Hepatocyte (in vitro differentiated cells): Measurements from ENCODE around the gene MLXIP. TPM values are rescaled to one million over a fixed set of nuclear protein-coding genes. Genes with fewer than 3 reads are reported as not detected.

Experiments
- DNase-seq: peaks from one replicate; pipeline ENCODE4 v3.0.0-alpha.2; 2016; ENCODE audit warnings: low spot score
- H2AFZ ChIP-seq: fragments of 200-600 bp; sonication (generic); 2 replicates; pipeline ENCODE4 v1.6.0; 2016; ENCODE audit warnings: antibody characterized with exemption, mild to moderate bottlenecking
- H3K27ac ChIP-seq: fragments of 200-600 bp; sonication (generic); 2 replicates; pipeline ENCODE4 v1.5.1; 2016; ENCODE audit warnings: mild to moderate bottlenecking
- H3K27me3 ChIP-seq: fragments of 200-600 bp; sonication (generic); 2 replicates; pipeline ENCODE4 v1.6.1; 2016
- H3K36me3 ChIP-seq: fragments of 200-600 bp; sonication (generic); replicated peaks from 2 replicates; pipeline ENCODE4 v1.5.1; 2016; ENCODE audit warnings: low read depth; ENCODE audit not compliant: insufficient read depth
- H3K4me1 ChIP-seq: fragments of 200-600 bp; sonication (generic); 2 replicates; pipeline ENCODE4 v1.5.1; 2016; ENCODE audit warnings: mild to moderate bottlenecking, moderate library complexity; ENCODE audit not compliant: insufficient read depth
- H3K4me2 ChIP-seq: fragments of 200-600 bp; sonication (generic); 2 replicates; pipeline ENCODE4 v1.6.0; 2016
- H3K4me3 ChIP-seq: fragments of 200-600 bp; sonication (generic); 2 replicates; pipeline ENCODE4 v1.5.1; 2016; ENCODE audit warnings: mild to moderate bottlenecking
- H3K79me2 ChIP-seq: fragments of 200-600 bp; sonication (generic); 2 replicates; pipeline ENCODE4 v1.6.0; 2017; ENCODE audit warnings: mild to moderate bottlenecking
- H3K9me2 ChIP-seq: fragments of 200-600 bp; sonication (generic); replicated peaks from 2 replicates; pipeline ENCODE4 v1.6.0; 2017; ENCODE audit warnings: mild to moderate bottlenecking; ENCODE audit not compliant: insufficient read depth
- H3K9me3 ChIP-seq: fragments of 200-600 bp; sonication (generic); 2 replicates; pipeline ENCODE4 v1.5.1; 2016; ENCODE audit warnings: low read depth, mild to moderate bottlenecking
- H4K20me1 ChIP-seq: fragments of 200-600 bp; sonication (generic); 2 replicates; pipeline ENCODE4 v1.6.0; 2016; ENCODE audit warnings: mild to moderate bottlenecking; ENCODE audit not compliant: insufficient read depth, poor library complexity, severe bottlenecking
- CTCF ChIP-seq: fragments of 200-600 bp; sonication (generic); IDR thresholded peaks from 2 replicates; pipeline ENCODE4 v1.5.1; 2016; ENCODE audit warnings: antibody characterized with exemption, mild to moderate bottlenecking; ENCODE audit not compliant: poor library complexity
- EZH2 ChIP-seq: fragments of 200-600 bp; sonication (generic); IDR thresholded peaks from 2 replicates; pipeline ENCODE4 v1.6.1; 2016; ENCODE audit warnings: antibody characterized with exemption, mild to moderate bottlenecking, borderline replicate concordance
- EZH2phosphoT487 ChIP-seq: fragments of 200-600 bp; sonication (generic); IDR thresholded peaks from one replicate; pipeline ENCODE4 v1.6.1; 2018; ENCODE audit warnings: antibody characterized with exemption, mild to moderate bottlenecking, low read depth, moderate library complexity; ENCODE audit not compliant: unreplicated experiment, severe bottlenecking
- WGBS: methylation state at CpG from one replicate; pipeline ENCODE4 v1.1.6; 2016; ENCODE audit warnings: low lambda C conversion rate; ENCODE audit errors: missing lambda C conversion rate; 5-methylcytosine and 5-hydroxymethylcytosine counted together
- polyA plus RNA-seq: library from polyadenylated mRNA; unstranded; fragments of >200 nt; fragmentation: Nextera tagmentation; extraction: Ambion mirVana; gene quantifications from 2 replicates; pipeline ENCODE4 v1.2.1, GENCODE V29; 2016
- total RNA-seq: library from RNA; depleted of rRNA; stranded (reverse); fragments of >200 nt; gene quantifications from 2 replicates; pipeline ENCODE4 v1.2.3, GENCODE V29; 2014

The MLXIP gene
- total and polyA plus RNA-seq, 2 experiments from 2014 or later: 11.5 to 33.1 TPM

- H3K27ac ChIP-seq: no peak overlapping the region
- no peak overlapping the region for H3K4me2 ChIP-seq
- H3K4me1 ChIP-seq: no peaks in the 10 kb centered on the region
- H3K27me3 ChIP-seq: no peaks in the 10 kb centered on the region
- H3K9me2 ChIP-seq: no peaks in the 10 kb centered on the region
- no peak overlapping the region for H3K4me3 ChIP-seq
- H2AFZ ChIP-seq: no peak overlapping the region
- TF ChIP-seq CTCF: no peak
- no peak for TF ChIP-seq EZH2
- no peak for TF ChIP-seq EZH2phosphoT487
- WGBS: 91% methylated on average over 19 of the region's 21 CpGs
- no peaks in the 10 kb centered on the region for H3K36me3 ChIP-seq
- DNase-seq: no peak
- H3K9me3 ChIP-seq: no peaks in the 10 kb centered on the region
- H4K20me1 ChIP-seq: no peaks in the 10 kb centered on the region
- H3K79me2 ChIP-seq: no peaks in the 10 kb centered on the region
Observed at GRCh38 chr12:122147514-122148290, 69.1 kb downstream of the MLXIP start.

- Histone ChIP-seq H3K4me2 (no peak overlapping the region), H3K4me1 (no peaks in the 10 kb centered on the region), H3K36me3 (no peaks in the 10 kb centered on the region), H2AFZ (no peak overlapping the region), H3K9me3 (no peaks in the 10 kb centered on the region), H3K27me3 (no peaks in the 10 kb centered on the region), H4K20me1 (no peaks in the 10 kb centered on the region), H3K9me2 (no peaks in the 10 kb centered on the region), H3K4me3 (no peak overlapping the region), H3K27ac (no peak overlapping the region), H3K79me2 (no peaks in the 10 kb centered on the region)
- TF ChIP-seq EZH2phosphoT487 (no peak), CTCF (no peak), EZH2 (no peak)
- 71% methylated on average over 6 of the region's 6 CpGs for WGBS
- DNase-seq: no peak
Observed at GRCh38 chr12:122148657-122149056, 70.1 kb downstream of the MLXIP start.

- WGBS: 70% methylated on average over 8 of the region's 8 CpGs
Observed at GRCh38 chr12:122150127-122150681, 71.6 kb downstream of the MLXIP start.

More at GRCh38 chr12:122150127-122150681, 71.6 kb downstream of the MLXIP start:
- H3K4me2 ChIP-seq: no peak overlapping the region
- no peaks in the 10 kb centered on the region for H3K27me3 ChIP-seq
- no peak overlapping the region for H3K27ac ChIP-seq
- H4K20me1 ChIP-seq: no peaks in the 10 kb centered on the region
- no peak overlapping the region for H2AFZ ChIP-seq
- DNase-seq: no peak
- no peaks in the 10 kb centered on the region for H3K79me2 ChIP-seq
- H3K4me3 ChIP-seq: no peak overlapping the region
- H3K9me2 ChIP-seq: no peaks in the 10 kb centered on the region
- H3K9me3 ChIP-seq: no peaks in the 10 kb centered on the region
- no peaks in the 10 kb centered on the region for H3K36me3 ChIP-seq
- TF ChIP-seq EZH2phosphoT487: no peak
- no peak for TF ChIP-seq CTCF
- no peak for TF ChIP-seq EZH2
- H3K4me1 ChIP-seq: no peaks in the 10 kb centered on the region
